ENCODE results near the gene AGPAT4.
"Not testable (repeated sequence)": the region's sequence is repeated elsewhere in the genome, so short reads cannot be mapped to it uniquely, and the experiment has no call there.

AGPAT4 gene

GRCh38 chr6:161273752-161274487 lies at the start of gene AGPAT4:
Gene AGPAT4 (minus strand): TSS chr6:161274061. CDS start chr6:161232213, 41,848 bp downstream.
- DNase-seq (ENCODE audit: low read depth, low spot score), result peak; percentile 90

- DNase-seq (ENCODE audit: low read depth, low spot score), result no peak
These were observed 45.4 kb upstream of the AGPAT4 start for GRCh38 chr6:161319231-161319630.

- no peak for DNase-seq (ENCODE audit: low read depth, low spot score)
These were observed 44.6 kb upstream of the AGPAT4 start for GRCh38 chr6:161318456-161318855.

- DNase-seq (ENCODE audit: low read depth, low spot score), result no peak
These were observed 42.7 kb upstream of the AGPAT4 start for GRCh38 chr6:161316531-161316930.

GRCh38 chr6:161315246-161315917 lies 41.5 kb upstream of the AGPAT4 start:
- DNase-seq (ENCODE audit: low read depth, low spot score), result not testable (repeated sequence)

GRCh38 chr6:161314541-161315245 lies 40.8 kb upstream of the AGPAT4 start:
- DNase-seq (ENCODE audit: low read depth, low spot score), result not testable (repeated sequence)

- no peak for DNase-seq (ENCODE audit: low read depth, low spot score)
These were observed 40.2 kb upstream of the AGPAT4 start for GRCh38 chr6:161313940-161314509.

- DNase-seq (ENCODE audit: low read depth, low spot score), result not testable (repeated sequence)
These were observed 39.6 kb upstream of the AGPAT4 start for GRCh38 chr6:161313475-161313874.

GRCh38 chr6:161309774-161310173 lies 35.9 kb upstream of the AGPAT4 start:
- not testable (repeated sequence) for DNase-seq (ENCODE audit: low read depth, low spot score)

- DNase-seq (ENCODE audit: low read depth, low spot score), result no peak
These were observed 34.3 kb upstream of the AGPAT4 start for GRCh38 chr6:161308075-161308655.

GRCh38 chr6:161305860-161306259 lies 32.0 kb upstream of the AGPAT4 start:
- no peak for DNase-seq (ENCODE audit: low read depth, low spot score)

- no peak for DNase-seq (ENCODE audit: low read depth, low spot score)
These were observed 29.9 kb upstream of the AGPAT4 start for GRCh38 chr6:161303628-161304340.

- no peak for DNase-seq (ENCODE audit: low read depth, low spot score)
These were observed 29.1 kb upstream of the AGPAT4 start for GRCh38 chr6:161302949-161303348.

GRCh38 chr6:161301338-161301737 lies 27.5 kb upstream of the AGPAT4 start:
- no peak for DNase-seq (ENCODE audit: low read depth, low spot score)

GRCh38 chr6:161300823-161301222 lies 27.0 kb upstream of the AGPAT4 start:
- DNase-seq (ENCODE audit: low read depth, low spot score), result no peak

- DNase-seq (ENCODE audit: low read depth, low spot score), result no peak
These were observed 25.9 kb upstream of the AGPAT4 start for GRCh38 chr6:161299726-161300125.

- DNase-seq (ENCODE audit: low read depth, low spot score), result no peak
These were observed 21.9 kb upstream of the AGPAT4 start for GRCh38 chr6:161295784-161296183.

- DNase-seq (ENCODE audit: low read depth, low spot score), result no peak
These were observed 18.9 kb upstream of the AGPAT4 start for GRCh38 chr6:161292650-161293281.

GRCh38 chr6:161292145-161292544 lies 18.3 kb upstream of the AGPAT4 start:
- DNase-seq (ENCODE audit: low read depth, low spot score), result peak; percentile 71

- DNase-seq (ENCODE audit: low read depth, low spot score), result no peak
These were observed 16.9 kb upstream of the AGPAT4 start for GRCh38 chr6:161290751-161291150.

- DNase-seq (ENCODE audit: low read depth, low spot score), result no peak
These were observed 10.8 kb upstream of the AGPAT4 start for GRCh38 chr6:161284653-161285052.

Measured in iPS DF 19.7 (cell line).